Neural cell (in vitro differentiated cells): ENCODE data around the gene CYB5RL. TPM values are rescaled to one million over a fixed set of nuclear protein-coding genes. Genes with fewer than 3 reads are reported as not detected.

ENCODE experiments used
- H2AFZ ChIP-seq: fragments of 200-600, 300-800 bp; sonication (generic), shearing (Covaris generic); 2 replicates; pipeline ENCODE4 v1.6.0; 2014; ENCODE audit warnings: low read depth, mild to moderate bottlenecking, antibody characterized with exemption, low read length, moderate library complexity
- H3F3A ChIP-seq: fragments of 200-600 bp; shearing (Covaris generic); 2 replicates; pipeline ENCODE4 v1.6.1; 2016; ENCODE audit warnings: mild to moderate bottlenecking, moderate library complexity, mixed read lengths, antibody characterized with exemption, low read length; ENCODE audit not compliant: insufficient read depth, poor library complexity, severe bottlenecking
- H3K27ac ChIP-seq: fragments of 200-600, 300-800 bp; sonication (generic), shearing (Covaris generic); 2 replicates; pipeline ENCODE4 v1.5.1; 2014; ENCODE audit warnings: mild to moderate bottlenecking, low read length, moderate library complexity
- H3K27me3 ChIP-seq: fragments of 300-800, 200-600 bp; sonication (generic), shearing (Covaris generic); 2 replicates; pipeline ENCODE4 v1.6.0; 2014; ENCODE audit warnings: mild to moderate bottlenecking, low read depth, low read length, moderate library complexity; ENCODE audit not compliant: insufficient read depth
- H3K36me3 ChIP-seq: fragments of 300-800, 200-600 bp; sonication (generic), shearing (Covaris generic); 2 replicates; pipeline ENCODE4 v1.5.1; 2014; ENCODE audit warnings: mild to moderate bottlenecking, antibody characterized with exemption, low read length, moderate library complexity; ENCODE audit not compliant: insufficient read depth
- H3K4me2 ChIP-seq: fragments of 300-800, 200-600 bp; sonication (generic), shearing (Covaris generic); 2 replicates; pipeline ENCODE4 v1.6.0; 2014; ENCODE audit warnings: mild to moderate bottlenecking, low read length
- H3K4me3 ChIP-seq: fragments of 300-800, 200-600 bp; sonication (generic), shearing (Covaris generic); 2 replicates; pipeline ENCODE4 v1.5.1; 2014; ENCODE audit warnings: mild to moderate bottlenecking, low read length, moderate library complexity
- H3K79me2 ChIP-seq: fragments of 200-600 bp; shearing (Covaris generic); replicated peaks from 2 replicates; pipeline ENCODE4 v1.6.0; 2014; ENCODE audit warnings: mild to moderate bottlenecking, low read length, moderate library complexity; ENCODE audit not compliant: insufficient read depth
- H3K9ac ChIP-seq: fragments of 300-800, 200-600 bp; sonication (generic), shearing (Covaris generic); 2 replicates; pipeline ENCODE4 v1.6.1; 2016; ENCODE audit warnings: mild to moderate bottlenecking, low read length, mixed read lengths
- H3K9me2 ChIP-seq: fragments of 200-600 bp; shearing (Covaris generic); 2 replicates; pipeline ENCODE4 v1.6.1; 2016; ENCODE audit warnings: mild to moderate bottlenecking, low read length, mixed read lengths; ENCODE audit not compliant: insufficient read depth
- H3K9me3 ChIP-seq: fragments of 200-600, 300-800 bp; sonication (generic), shearing (Covaris generic); 2 replicates; pipeline ENCODE4 v1.6.1; 2016; ENCODE audit warnings: mild to moderate bottlenecking, mixed run types, low read length, moderate library complexity, mixed read lengths
- H4K20me1 ChIP-seq: fragments of 200-600 bp; shearing (Covaris generic); 2 replicates; pipeline ENCODE4 v1.6.1; 2016; ENCODE audit warnings: mild to moderate bottlenecking, mixed run types; ENCODE audit not compliant: insufficient read depth
- CTCF ChIP-seq: fragments of 450-650 bp; IDR thresholded peaks from 2 replicates; pipeline ENCODE4 v1.5.1; 2014; ENCODE audit warnings: antibody characterized with exemption, mild to moderate bottlenecking, moderate library complexity; ENCODE audit not compliant: poor library complexity, severe bottlenecking
- EP300 ChIP-seq: fragments of 450-650 bp; conservative IDR thresholded peaks from 2 replicates; pipeline ENCODE4 v1.6.1; 2014; ENCODE audit warnings: antibody characterized with exemption, mild to moderate bottlenecking, moderate library complexity; ENCODE audit not compliant: poor library complexity, severe bottlenecking
- EZH2 ChIP-seq: fragments of 200-600, 300-800 bp; shearing (Covaris generic), sonication (generic); IDR thresholded peaks from 2 replicates; pipeline ENCODE4 v1.6.1; 2014; ENCODE audit warnings: antibody characterized with exemption, low read length, borderline replicate concordance, mild to moderate bottlenecking; ENCODE audit not compliant: insufficient read depth, poor library complexity, severe bottlenecking
- MXI1 ChIP-seq: fragments of 450-650 bp; conservative IDR thresholded peaks from 2 replicates; pipeline ENCODE4 v1.6.1; 2014; ENCODE audit warnings: antibody characterized with exemption, mild to moderate bottlenecking; ENCODE audit not compliant: poor library complexity, severe bottlenecking
- POLR2AphosphoS5 ChIP-seq: IDR thresholded peaks from 2 replicates; pipeline ENCODE4 v1.6.1; 2012
- RAD21 ChIP-seq: fragments of 450-650 bp; conservative IDR thresholded peaks from 2 replicates; pipeline ENCODE4 v1.6.1; 2014; ENCODE audit warnings: antibody characterized with exemption, mild to moderate bottlenecking, moderate library complexity
- REST ChIP-seq: IDR thresholded peaks from 2 replicates; pipeline ENCODE4 v1.6.1; 2012; ENCODE audit warnings: borderline replicate concordance
- SMC3 ChIP-seq: fragments of 450-650 bp; conservative IDR thresholded peaks from 2 replicates; pipeline ENCODE4 v1.6.1; 2014; ENCODE audit warnings: antibody characterized with exemption, mild to moderate bottlenecking, moderate library complexity; ENCODE audit not compliant: poor library complexity
- TAF1 ChIP-seq: IDR thresholded peaks from 2 replicates; pipeline ENCODE4 v1.6.1; 2012; ENCODE audit warnings: low read depth
- polyA plus RNA-seq: library from polyadenylated mRNA; depleted of rRNA; stranded (reverse); fragments of >200 nt; gene quantifications from 2 replicates; pipeline ENCODE4 v1.2.3, GENCODE V29; 2014

Gene CYB5RL
- polyA plus RNA-seq, 1 donor from 2014 or later: 1.6 TPM

DNA sequence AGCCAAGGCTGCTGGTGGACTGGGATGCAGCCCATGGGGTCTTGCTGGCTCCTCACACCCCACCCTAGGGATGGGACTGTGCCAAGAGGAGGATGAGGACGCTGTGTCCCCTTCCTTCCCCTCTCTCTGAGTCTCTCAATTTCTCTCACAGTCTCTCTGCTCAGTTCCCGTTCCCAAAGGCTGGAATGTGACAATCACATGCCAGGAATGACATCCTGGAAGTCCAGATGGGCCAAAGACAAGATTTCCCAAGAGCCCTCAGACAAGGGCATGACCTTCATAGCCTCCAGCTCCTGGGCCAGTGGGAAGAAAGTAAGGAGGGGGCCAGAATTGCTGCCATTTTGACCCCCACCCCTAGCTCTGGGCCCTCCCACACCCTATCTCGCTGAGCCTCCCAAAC, 39.5 kb downstream of the CYB5RL start:
- no peaks in the 10 kb centered on the region for H3F3A ChIP-seq
- no peaks in the 10 kb centered on the region for H4K20me1 ChIP-seq
- H3K9me2 ChIP-seq: no peaks in the 10 kb centered on the region
- no peaks in the 10 kb centered on the region for H3K27me3 ChIP-seq
- H3K9ac ChIP-seq: no peak overlapping the region
- no peak overlapping the region for H3K27ac ChIP-seq
- H3K4me2 ChIP-seq: no peak overlapping the region
- H3K9me3 ChIP-seq: no peaks in the 10 kb centered on the region
- H3K36me3 ChIP-seq: no peaks in the 10 kb centered on the region
- H2AFZ ChIP-seq: no peak overlapping the region
- TF ChIP-seq EZH2 (no peak), POLR2AphosphoS5 (no peak), REST (no peak), SMC3 (no peak), EP300 (no peak), RAD21 (no peak), TAF1 (no peak), MXI1 (no peak), CTCF (no peak)
- no peaks in the 10 kb centered on the region for H3K79me2 ChIP-seq
- H3K4me3 ChIP-seq: no peak overlapping the region

- H4K20me1 ChIP-seq: no peaks in the 10 kb centered on the region
- no peaks in the 10 kb centered on the region for H3K79me2 ChIP-seq
- H3K27me3 ChIP-seq: no peaks in the 10 kb centered on the region
- no peak for TF ChIP-seq SMC3
- TF ChIP-seq TAF1: no peak
- TF ChIP-seq EZH2: no peak
- TF ChIP-seq REST: no peak
- TF ChIP-seq POLR2AphosphoS5: no peak
- TF ChIP-seq MXI1: no peak
- no peak for TF ChIP-seq CTCF
- no peaks in the 10 kb centered on the region for H3F3A ChIP-seq
- no peaks in the 10 kb centered on the region for H3K9me2 ChIP-seq
- H3K4me3 ChIP-seq: no peak overlapping the region
- H3K27ac ChIP-seq: no peak overlapping the region
- no peak overlapping the region for H2AFZ ChIP-seq
- H3K4me2 ChIP-seq: no peak overlapping the region
- H3K36me3 ChIP-seq: no peaks in the 10 kb centered on the region
- H3K9ac ChIP-seq: no peak overlapping the region
- H3K9me3 ChIP-seq: no peaks in the 10 kb centered on the region
Measured at GRCh38 chr1:54159733-54160316, 40.0 kb downstream of the CYB5RL start.
